Psoas muscle (tissue), 8 donors: Measurements from ENCODE around the gene NAPA. TPM values are rescaled to one million over a fixed set of nuclear protein-coding genes. Genes with fewer than 3 reads are reported as not detected.

Experiments used
- ATAC-seq, 4 donors: fragments of 200-7000 bp; cut with Tn5 transposase; one replicate each; pipeline ENCODE4 v1.9.1; 2020; ENCODE audit warnings: moderate library complexity in 3 of 4, mild to moderate bottlenecking in 2 of 4
- DNase-seq, 2 donors: peaks; one replicate each; pipeline ENCODE4 v3.0.0-alpha.2; 2020
- H3K27ac ChIP-seq: fragments of 200-600 bp; one replicate; pipeline ENCODE4 v1.8.0; 2022
- H3K27me3 ChIP-seq, 3 donors: fragments of 200-600 bp in 1 of 3; one replicate each; pipeline versions ENCODE4 v1.6.1 to v1.8.0; 2013 to 2022; ENCODE audit warnings: low read length in 2 of 3, mild to moderate bottlenecking in 2 of 3, moderate library complexity in 1 of 3; ENCODE audit not compliant: insufficient read depth in 3 of 3
- H3K36me3 ChIP-seq, 2 donors: fragments of 200-600 bp in 1 of 2; one replicate each; pipeline versions ENCODE4 v1.6.1 to v1.8.0; 2013 to 2022; ENCODE audit warnings: low read depth in 1 of 2, mild to moderate bottlenecking in 1 of 2, moderate library complexity in 1 of 2; ENCODE audit not compliant: insufficient read depth in 1 of 2
- H3K4me1 ChIP-seq: fragments of 200-600 bp; one replicate; pipeline ENCODE4 v1.8.0; 2022
- H3K4me3 ChIP-seq: fragments of 200-600 bp; one replicate; pipeline ENCODE4 v1.8.0; 2022; ENCODE audit warnings: mild to moderate bottlenecking
- H3K9me3 ChIP-seq: fragments of 200-600 bp; one replicate; pipeline ENCODE4 v1.8.0; 2022
- CTCF ChIP-seq: fragments of 200-600 bp; IDR thresholded peaks from one replicate; pipeline ENCODE4 v1.8.0; 2022; ENCODE audit warnings: antibody characterized with exemption
- WGBS, 3 donors: extraction: QIAGEN DNeasy Blood & Tissue Kit; methylation state at CpG; one replicate each; pipeline versions ENCODE4 v1.1.6 to v1.1.7; 2013; 5-methylcytosine and 5-hydroxymethylcytosine counted together
- intact Hi-C, 2 donors: fragments of 100-400 bp; cut with DNase I; formaldehyde crosslinking; loops; one replicate each; pipeline versions ENCODE4 v1.11.0 to v1.14.2; 2022
- polyA plus RNA-seq, 3 donors: library from polyadenylated mRNA; stranded (reverse); fragments of 200-250 nt; gene quantifications; one replicate each; pipeline ENCODE4 v1.2.3, GENCODE V29; 2013
- total RNA-seq, 4 donors: library from RNA; stranded (reverse); fragmentation: NEBNext Ultra II Directional in 2 of 4; extraction: Animal tissue kit (Norgen Biotek cat#: 25700) in 2 of 4; gene quantifications; one replicate each; pipeline versions ENCODE4 v1.2.1 to v1.2.4, GENCODE V29; 2021 to 2023
- donor health status: healthy with polysubstance abuse.
- donor health status: DM: no; HTN: no; CAD: no; lungs with moderate emphysema.
- donor health status: Bipolar disorder and iron deficiency.
- donor health status: healthy.
- donor health status: DM: yes; HTN: yes; CAD: no.
- donor health status: DM: no; HTN: no; CAD: no.
- donor health status: DM: no; HTN: no; CAD: no.
- donor health status: DM: yes; HTN: yes; CAD: no.

NAPA gene
- total and polyA plus RNA-seq, 7 donors: 103 to 182 (median 124) TPM

GRCh38 chr19:47471733-47472457, 43.0 kb downstream of the NAPA start, which contains the start of gene SLC8A2:
SLC8A2 (minus strand) TSS chr19:47471893; CDS start chr19:47466403, 5,490 bp downstream.
- peak in 3 of 4 donors; percentile 36 to 43 (median 38) for ATAC-seq
- no peaks in the 10 kb centered on the region for H3K9me3 ChIP-seq
- H3K4me3 ChIP-seq: peak within 1 kb of the TSS; percentile 18
- H3K27ac ChIP-seq: no peak within 1 kb of the TSS
- peaks cover 0 to 49% (median 17%) of the 10 kb centered on the region in 3 donors for H3K27me3 ChIP-seq
- DNase-seq: peak; percentile 43 to 69
- intact Hi-C loops: no loop called here
- WGBS, 3 donors: 3 to 5% (median 5%) methylated on average over 18 to 26 of the region's 29 CpGs
- H3K4me1 ChIP-seq: no peaks in the 10 kb centered on the region
- no peak for TF ChIP-seq CTCF
- H3K36me3 ChIP-seq: no peaks in the 10 kb centered on the region

GRCh38 chr19:47471381-47471732, 43.5 kb downstream of the NAPA start:
- H3K27ac ChIP-seq: no peak overlapping the region
- peaks cover 0 to 50% (median 17%) of the 10 kb centered on the region in 3 donors for H3K27me3 ChIP-seq
- no peaks in the 10 kb centered on the region for H3K36me3 ChIP-seq
- TF ChIP-seq CTCF: no peak
- no peak overlapping the region for H3K4me3 ChIP-seq
- H3K9me3 ChIP-seq: no peaks in the 10 kb centered on the region
- ATAC-seq (peak in 1 of 4 donors; percentile 15), DNase-seq (peak in 1 of 2 donors; percentile 38)
- no peaks in the 10 kb centered on the region for H3K4me1 ChIP-seq
- intact Hi-C loops: no loop called here
- WGBS, 3 donors: 3 to 9% (median 4%) methylated on average over 6 to 16 of the region's 16 CpGs

GRCh38 chr19:47470447-47471195, 44.2 kb downstream of the NAPA start:
- WGBS, 3 donors: 22 to 29% (median 28%) methylated on average over 13 of the region's 13 CpGs
- peak in 1 of 2 donors; percentile 43 for DNase-seq
- Histone ChIP-seq H3K27me3 (peaks cover 0 to 58% (median 17%) of the 10 kb centered on the region in 3 donors), H3K4me3 (no peak overlapping the region), H3K27ac (no peak overlapping the region), H3K36me3 (no peaks in the 10 kb centered on the region), H3K4me1 (no peaks in the 10 kb centered on the region), H3K9me3 (no peaks in the 10 kb centered on the region)
- ATAC-seq: no peak
- no peak for TF ChIP-seq CTCF
- intact Hi-C loops: no loop called here

- no peak for TF ChIP-seq CTCF
- H3K27ac ChIP-seq: no peak overlapping the region
- DNase-seq: peak in 1 of 2 donors; percentile 49
Observed at GRCh38 chr19:47469719-47470118, 45.1 kb downstream of the NAPA start.

More at GRCh38 chr19:47469719-47470118, 45.1 kb downstream of the NAPA start:
- no peak for ATAC-seq
- Histone ChIP-seq H3K9me3 (no peaks in the 10 kb centered on the region), H3K27me3 (peaks cover 0 to 62% (median 17%) of the 10 kb centered on the region in 3 donors), H3K4me3 (no peak overlapping the region), H3K36me3 (no peaks in the 10 kb centered on the region), H3K4me1 (no peaks in the 10 kb centered on the region)
- WGBS, 3 donors: 11 to 18% (median 15%) methylated on average over 12 of the region's 12 CpGs
- intact Hi-C loops: no loop called here
